Gastroesophageal sphincter (tissue), 3 donors: ENCODE measurements around the gene HBA2.

Experiments
- POLR2AphosphoS5 ChIP-seq: sonication (generic); formaldehyde crosslinking; IDR thresholded peaks from one replicate; pipeline ENCODE4 v1.6.1; 2017; ENCODE audit warnings: antibody characterized with exemption
- TF ChIP-seq, protein P1 (sequence below), 4 experiments: fragments of 200-600 bp in 2 of 4; fragments of 450-650 bp in 2 of 4; sonication (generic) in 1 of 4; IDR thresholded peaks; one replicate each; pipeline ENCODE4 v1.5.1; 2017 to 2019; ENCODE audit warnings: antibody characterized with exemption in 4 of 4, mild to moderate bottlenecking in 2 of 4, moderate library complexity in 2 of 4

DNA sequence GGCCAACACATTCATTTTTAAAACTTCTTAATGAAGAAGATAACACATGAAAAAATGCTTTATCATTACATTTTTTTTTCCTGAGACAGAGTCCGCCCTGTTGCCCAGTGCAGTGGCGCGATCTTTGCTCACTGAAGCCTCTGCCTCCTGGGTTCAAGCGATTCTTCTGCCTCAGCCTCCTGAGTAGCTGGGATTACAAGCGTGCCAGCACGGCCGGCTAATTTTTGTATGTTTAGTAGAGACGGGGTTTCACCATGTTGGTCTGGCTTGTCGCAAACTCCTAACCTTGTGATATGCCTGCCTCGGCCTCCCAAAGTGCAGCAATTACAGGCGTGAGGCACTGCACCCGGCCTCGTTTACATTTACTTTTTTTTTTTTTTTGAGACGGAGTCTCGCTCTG lies 20.8 kb downstream of the HBA2 start:
- TF ChIP-seq POLR2AphosphoS5, result no peak
- TF ChIP-seq, protein P1, sequence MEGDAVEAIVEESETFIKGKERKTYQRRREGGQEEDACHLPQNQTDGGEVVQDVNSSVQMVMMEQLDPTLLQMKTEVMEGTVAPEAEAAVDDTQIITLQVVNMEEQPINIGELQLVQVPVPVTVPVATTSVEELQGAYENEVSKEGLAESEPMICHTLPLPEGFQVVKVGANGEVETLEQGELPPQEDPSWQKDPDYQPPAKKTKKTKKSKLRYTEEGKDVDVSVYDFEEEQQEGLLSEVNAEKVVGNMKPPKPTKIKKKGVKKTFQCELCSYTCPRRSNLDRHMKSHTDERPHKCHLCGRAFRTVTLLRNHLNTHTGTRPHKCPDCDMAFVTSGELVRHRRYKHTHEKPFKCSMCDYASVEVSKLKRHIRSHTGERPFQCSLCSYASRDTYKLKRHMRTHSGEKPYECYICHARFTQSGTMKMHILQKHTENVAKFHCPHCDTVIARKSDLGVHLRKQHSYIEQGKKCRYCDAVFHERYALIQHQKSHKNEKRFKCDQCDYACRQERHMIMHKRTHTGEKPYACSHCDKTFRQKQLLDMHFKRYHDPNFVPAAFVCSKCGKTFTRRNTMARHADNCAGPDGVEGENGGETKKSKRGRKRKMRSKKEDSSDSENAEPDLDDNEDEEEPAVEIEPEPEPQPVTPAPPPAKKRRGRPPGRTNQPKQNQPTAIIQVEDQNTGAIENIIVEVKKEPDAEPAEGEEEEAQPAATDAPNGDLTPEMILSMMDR (IDR thresholded peaks at IDR 0.05), result no peak
